ENCODE measurements around the gene COPZ2.
A peak's percentile ranks its signal among the peaks of the same experiment; 100 is the strongest.

COPZ2 gene

DNA sequence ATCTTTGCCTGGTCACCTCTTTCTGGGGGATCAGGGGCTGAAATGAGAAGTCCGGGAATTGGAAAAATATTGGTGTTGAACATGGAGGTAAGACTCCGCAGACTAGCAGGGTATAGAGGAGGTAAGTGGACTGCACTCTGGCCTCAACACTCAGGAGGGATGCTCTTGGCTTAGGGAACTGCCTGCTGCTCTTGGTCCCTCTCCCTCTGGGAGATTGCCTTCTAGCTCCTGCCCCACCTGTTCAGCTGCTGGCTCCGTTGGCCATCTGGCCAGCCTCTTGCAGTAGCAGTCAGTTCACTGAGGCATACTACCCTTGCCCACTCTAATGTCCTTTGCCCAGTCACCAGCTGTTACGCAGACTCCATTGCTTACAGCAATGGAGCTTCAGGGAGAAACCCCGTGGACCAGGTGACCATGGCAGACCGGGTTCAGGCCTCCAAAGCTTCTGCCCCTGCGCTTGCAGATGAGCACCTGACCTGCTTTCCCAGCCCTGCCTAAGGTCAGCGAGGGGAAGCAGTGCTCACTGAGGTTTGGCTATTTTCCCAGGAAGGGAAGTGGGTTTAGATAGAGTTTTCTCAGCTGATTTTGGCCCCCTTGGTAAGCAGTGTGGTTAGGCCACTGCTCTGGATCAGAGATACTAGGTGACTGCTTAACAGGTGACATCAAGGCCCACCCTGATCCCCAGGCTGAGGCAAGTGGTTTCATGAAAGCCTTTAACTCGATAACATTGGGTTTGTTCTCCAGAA lies 54.8 kb downstream of the COPZ2 start:
- no peak for DNase-seq

DNA sequence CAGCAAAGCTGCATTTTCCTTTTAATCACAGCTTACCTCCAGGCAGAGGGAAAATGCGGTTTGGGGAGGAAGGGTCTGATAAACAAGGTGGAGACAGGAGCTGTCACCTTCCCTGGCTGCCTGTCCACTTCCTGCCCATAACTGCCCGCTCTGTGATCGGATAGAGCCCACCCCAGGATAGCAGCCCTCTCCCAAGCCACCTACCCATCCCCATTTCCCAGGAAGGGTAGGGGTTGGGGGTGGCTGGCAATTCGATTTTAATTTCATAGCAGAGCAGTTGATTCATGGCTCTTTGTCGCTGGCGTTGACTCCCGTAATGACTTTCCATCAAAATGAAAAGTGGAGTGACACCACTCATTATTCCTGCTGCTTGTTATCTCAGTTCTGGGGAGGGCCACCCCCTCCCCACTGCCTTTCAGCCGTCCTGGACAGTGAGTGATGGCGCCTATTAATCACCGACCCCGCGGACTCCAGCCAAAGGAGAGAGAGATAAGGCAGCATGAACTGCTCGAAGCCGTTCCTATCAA lies 55.4 kb downstream of the COPZ2 start:
- no peak for DNase-seq

DNA sequence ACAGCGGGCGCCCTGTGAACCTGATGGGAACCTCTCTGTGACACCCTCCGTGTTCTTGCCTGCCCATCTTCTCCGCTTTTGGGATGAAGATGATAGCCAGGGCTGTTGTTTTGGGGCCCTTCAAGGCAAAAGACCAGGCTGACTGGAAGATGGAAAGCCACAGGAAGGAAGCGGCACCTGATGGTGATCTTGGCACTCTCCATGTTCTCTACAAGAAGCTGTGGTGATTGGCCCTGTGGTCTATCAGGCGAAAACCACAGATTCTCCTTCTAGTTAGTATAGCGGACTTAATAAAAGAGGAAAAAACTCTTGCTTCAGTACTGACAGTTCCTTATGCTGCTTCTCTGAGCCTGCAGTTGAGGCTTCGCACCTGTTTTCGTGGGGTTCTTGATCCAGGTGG lies 56.1 kb downstream of the COPZ2 start:
- no peak for DNase-seq

DNA sequence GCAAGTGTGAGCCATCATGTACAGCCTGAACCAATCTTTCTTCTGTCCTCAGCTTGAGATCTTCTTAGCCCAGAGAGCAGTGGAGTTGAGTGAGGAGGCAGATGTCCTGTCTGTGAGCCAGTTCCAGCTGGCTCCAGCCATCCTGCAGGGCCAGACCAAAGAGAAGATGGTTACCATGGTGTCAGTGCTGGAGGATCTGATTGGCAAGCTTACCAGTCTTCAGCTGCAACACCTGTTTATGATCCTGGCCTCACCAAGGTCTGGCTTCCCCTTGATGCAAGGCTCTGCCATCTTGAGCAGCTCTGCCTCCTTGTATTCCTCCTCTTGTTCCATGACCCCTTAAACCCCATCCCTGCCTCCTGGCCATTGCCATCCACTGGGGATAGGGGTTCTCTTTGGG lies 57.1 kb downstream of the COPZ2 start:
- DNase-seq: no peak

DNA sequence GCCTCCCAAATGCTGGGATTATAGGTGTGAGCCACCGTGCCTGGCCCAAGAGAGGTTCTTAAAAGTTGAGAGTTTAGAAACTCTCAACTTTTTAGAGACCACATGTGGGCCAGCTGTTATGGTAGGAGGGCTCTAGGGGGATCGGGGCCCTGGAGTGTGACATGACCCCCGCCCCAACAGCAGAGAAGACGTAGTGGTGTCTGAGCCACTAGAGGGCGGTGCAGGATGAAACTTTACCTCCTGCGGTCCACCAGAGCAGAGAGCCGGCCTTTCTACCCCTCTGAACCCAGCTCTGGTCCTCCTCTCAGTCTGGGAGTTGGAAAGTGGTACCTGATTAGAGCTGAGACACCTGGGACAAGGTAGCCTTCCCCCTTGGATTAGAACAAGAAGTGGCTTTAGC lies 59.3 kb downstream of the COPZ2 start:
- DNase-seq: peak; percentile 38

Measured in stimulated activated CD4-positive, alpha-beta T cell treated with anti-CD3 and anti-CD28 coated beads, Interleukin-1b, Interleukin-23, amount 100 ng/mL, for 48 hours (primary cell).